GM23248 (cell line): ENCODE results near the gene SLC4A1AP.

Experiments
- EZH2 ChIP-seq: fragments of 200-600 bp; sonication (generic); IDR thresholded peaks from 2 replicates; pipeline ENCODE4 v1.6.1; 2018; ENCODE audit warnings: antibody characterized with exemption, mild to moderate bottlenecking; ENCODE audit not compliant: insufficient read depth, poor library complexity, severe bottlenecking
- EZH2phosphoT487 ChIP-seq: fragments of 200-600 bp; sonication (generic); IDR thresholded peaks from 2 replicates; pipeline ENCODE4 v1.6.1; 2018; ENCODE audit warnings: antibody characterized with exemption, moderate library complexity, mild to moderate bottlenecking, low read depth; ENCODE audit not compliant: insufficient read depth

- TF ChIP-seq EZH2 (no peak), EZH2phosphoT487 (no peak)
These were observed 50.4 kb downstream of the SLC4A1AP start for GRCh38 chr2:27714053-27714452.
